ENCODE data around the gene C6orf15. TPM values are rescaled to one million over a fixed set of nuclear protein-coding genes. Genes with fewer than 3 reads are reported as not detected.
A peak's percentile ranks its signal among the peaks of the same experiment; 100 is the strongest.

The C6orf15 gene
- total RNA-seq, 1 donor from 2014 or later, result not detected

- ATAC-seq, result no peak
Observed at GRCh38 chr6:31103136-31103535, 9.2 kb downstream of the C6orf15 start.

- ATAC-seq, result no peak
Observed at GRCh38 chr6:31098449-31098938, 13.9 kb downstream of the C6orf15 start.

- no peak for ATAC-seq
Observed at GRCh38 chr6:31096656-31097055, 15.7 kb downstream of the C6orf15 start.

- ATAC-seq, result no peak
Observed at GRCh38 chr6:31096215-31096614, 16.2 kb downstream of the C6orf15 start.

- peak; percentile 50 for ATAC-seq
Observed at GRCh38 chr6:31094389-31094881, 17.9 kb downstream of the C6orf15 start.

- ATAC-seq, result no peak
Observed at GRCh38 chr6:31092769-31093505, 19.4 kb downstream of the C6orf15 start.

GRCh38 chr6:31092238-31092637, 20.1 kb downstream of the C6orf15 start:
- ATAC-seq, result no peak

- no peak for ATAC-seq
Observed at GRCh38 chr6:31091680-31092079, 20.7 kb downstream of the C6orf15 start.

- no peak for ATAC-seq
Observed at GRCh38 chr6:31090973-31091364, 21.4 kb downstream of the C6orf15 start.

- no peak for ATAC-seq
Observed at GRCh38 chr6:31090275-31090972, 22.0 kb downstream of the C6orf15 start.

- ATAC-seq, result peak; percentile 93
Observed at GRCh38 chr6:31087494-31088089, 24.8 kb downstream of the C6orf15 start.

- no peak for ATAC-seq
Observed at GRCh38 chr6:31086788-31087440, 25.5 kb downstream of the C6orf15 start.

GRCh38 chr6:31083742-31084354, 28.5 kb downstream of the C6orf15 start:
- ATAC-seq, result no peak

GRCh38 chr6:31081872-31082271, 30.5 kb downstream of the C6orf15 start:
- no peak for ATAC-seq

- peak; percentile 68 for ATAC-seq
Observed at GRCh38 chr6:31079656-31080261, 32.6 kb downstream of the C6orf15 start.

GRCh38 chr6:31076611-31077010, 35.8 kb downstream of the C6orf15 start:
- ATAC-seq, result no peak

GRCh38 chr6:31075528-31075927, 36.8 kb downstream of the C6orf15 start:
- ATAC-seq, result no peak

GRCh38 chr6:31074401-31074800, 38.0 kb downstream of the C6orf15 start:
- ATAC-seq, result no peak

GRCh38 chr6:31070711-31071197, 41.6 kb downstream of the C6orf15 start:
- ATAC-seq, result peak; percentile 93

- peak; percentile 76 for ATAC-seq
Observed at GRCh38 chr6:31068669-31069340, 43.6 kb downstream of the C6orf15 start.
